Measurements from ENCODE around the gene LHX6.

DNA sequence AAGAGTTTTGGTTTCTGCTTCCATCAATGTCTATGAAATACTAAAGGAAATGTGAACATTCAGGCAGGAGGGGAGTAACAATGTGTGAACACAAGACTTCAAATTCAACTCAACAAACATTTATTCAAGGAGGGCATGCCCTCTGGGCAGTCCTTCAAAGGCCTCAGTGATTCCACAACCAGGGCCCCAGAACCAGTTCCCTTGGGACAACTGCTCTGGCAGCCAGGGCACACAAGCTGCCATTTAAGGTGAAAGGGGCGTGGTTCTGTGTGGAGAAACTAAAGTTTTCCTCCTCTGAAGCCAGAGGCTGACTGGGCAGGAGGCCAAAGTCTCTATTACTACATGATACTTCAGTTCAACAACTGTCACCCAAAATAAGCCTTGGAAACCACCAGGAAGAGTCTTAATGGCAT is 32.7 kb upstream of the LHX6 start:
- TF ChIP-seq, protein P1, sequence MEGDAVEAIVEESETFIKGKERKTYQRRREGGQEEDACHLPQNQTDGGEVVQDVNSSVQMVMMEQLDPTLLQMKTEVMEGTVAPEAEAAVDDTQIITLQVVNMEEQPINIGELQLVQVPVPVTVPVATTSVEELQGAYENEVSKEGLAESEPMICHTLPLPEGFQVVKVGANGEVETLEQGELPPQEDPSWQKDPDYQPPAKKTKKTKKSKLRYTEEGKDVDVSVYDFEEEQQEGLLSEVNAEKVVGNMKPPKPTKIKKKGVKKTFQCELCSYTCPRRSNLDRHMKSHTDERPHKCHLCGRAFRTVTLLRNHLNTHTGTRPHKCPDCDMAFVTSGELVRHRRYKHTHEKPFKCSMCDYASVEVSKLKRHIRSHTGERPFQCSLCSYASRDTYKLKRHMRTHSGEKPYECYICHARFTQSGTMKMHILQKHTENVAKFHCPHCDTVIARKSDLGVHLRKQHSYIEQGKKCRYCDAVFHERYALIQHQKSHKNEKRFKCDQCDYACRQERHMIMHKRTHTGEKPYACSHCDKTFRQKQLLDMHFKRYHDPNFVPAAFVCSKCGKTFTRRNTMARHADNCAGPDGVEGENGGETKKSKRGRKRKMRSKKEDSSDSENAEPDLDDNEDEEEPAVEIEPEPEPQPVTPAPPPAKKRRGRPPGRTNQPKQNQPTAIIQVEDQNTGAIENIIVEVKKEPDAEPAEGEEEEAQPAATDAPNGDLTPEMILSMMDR (conservative IDR thresholded peaks at IDR 0.05), result no peak
- no peak for TF ChIP-seq ZFX (IDR thresholded peaks at IDR 0.05)
